ENCODE measurements around the gene AKR1B15.
"Not testable (repeated sequence)": the region's sequence is repeated elsewhere in the genome, so short reads cannot be mapped to it uniquely, and the experiment has no call there.

AKR1B15 gene

GRCh38 chr7:134514663-134515062 is 34.2 kb upstream of the AKR1B15 start:
- no peaks in the 10 kb centered on the region for H3K36me3 ChIP-seq (replicated peaks)
- no peaks in the 10 kb centered on the region for H3K27me3 ChIP-seq (replicated peaks)
- H3K27ac ChIP-seq: no peak overlapping the region
- DNase-seq: peak; percentile 66
- in situ Hi-C loops (cut with HindIII; ENCODE audit: low pct_ligation_motif_present, low sequenced_read_pairs): loop anchor here (5.0 kb wide), 1 partner anchor 82 kb away; no protein-coding TSS in a partner anchor
- TF ChIP-seq, protein P1, sequence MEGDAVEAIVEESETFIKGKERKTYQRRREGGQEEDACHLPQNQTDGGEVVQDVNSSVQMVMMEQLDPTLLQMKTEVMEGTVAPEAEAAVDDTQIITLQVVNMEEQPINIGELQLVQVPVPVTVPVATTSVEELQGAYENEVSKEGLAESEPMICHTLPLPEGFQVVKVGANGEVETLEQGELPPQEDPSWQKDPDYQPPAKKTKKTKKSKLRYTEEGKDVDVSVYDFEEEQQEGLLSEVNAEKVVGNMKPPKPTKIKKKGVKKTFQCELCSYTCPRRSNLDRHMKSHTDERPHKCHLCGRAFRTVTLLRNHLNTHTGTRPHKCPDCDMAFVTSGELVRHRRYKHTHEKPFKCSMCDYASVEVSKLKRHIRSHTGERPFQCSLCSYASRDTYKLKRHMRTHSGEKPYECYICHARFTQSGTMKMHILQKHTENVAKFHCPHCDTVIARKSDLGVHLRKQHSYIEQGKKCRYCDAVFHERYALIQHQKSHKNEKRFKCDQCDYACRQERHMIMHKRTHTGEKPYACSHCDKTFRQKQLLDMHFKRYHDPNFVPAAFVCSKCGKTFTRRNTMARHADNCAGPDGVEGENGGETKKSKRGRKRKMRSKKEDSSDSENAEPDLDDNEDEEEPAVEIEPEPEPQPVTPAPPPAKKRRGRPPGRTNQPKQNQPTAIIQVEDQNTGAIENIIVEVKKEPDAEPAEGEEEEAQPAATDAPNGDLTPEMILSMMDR (IDR thresholded peaks at IDR 0.05; ENCODE audit: low read depth, low read length, missing control alignments): peak; percentile 73
- no peak overlapping the region for H3K4me3 ChIP-seq (ENCODE audit: low read depth, low read length)

DNA sequence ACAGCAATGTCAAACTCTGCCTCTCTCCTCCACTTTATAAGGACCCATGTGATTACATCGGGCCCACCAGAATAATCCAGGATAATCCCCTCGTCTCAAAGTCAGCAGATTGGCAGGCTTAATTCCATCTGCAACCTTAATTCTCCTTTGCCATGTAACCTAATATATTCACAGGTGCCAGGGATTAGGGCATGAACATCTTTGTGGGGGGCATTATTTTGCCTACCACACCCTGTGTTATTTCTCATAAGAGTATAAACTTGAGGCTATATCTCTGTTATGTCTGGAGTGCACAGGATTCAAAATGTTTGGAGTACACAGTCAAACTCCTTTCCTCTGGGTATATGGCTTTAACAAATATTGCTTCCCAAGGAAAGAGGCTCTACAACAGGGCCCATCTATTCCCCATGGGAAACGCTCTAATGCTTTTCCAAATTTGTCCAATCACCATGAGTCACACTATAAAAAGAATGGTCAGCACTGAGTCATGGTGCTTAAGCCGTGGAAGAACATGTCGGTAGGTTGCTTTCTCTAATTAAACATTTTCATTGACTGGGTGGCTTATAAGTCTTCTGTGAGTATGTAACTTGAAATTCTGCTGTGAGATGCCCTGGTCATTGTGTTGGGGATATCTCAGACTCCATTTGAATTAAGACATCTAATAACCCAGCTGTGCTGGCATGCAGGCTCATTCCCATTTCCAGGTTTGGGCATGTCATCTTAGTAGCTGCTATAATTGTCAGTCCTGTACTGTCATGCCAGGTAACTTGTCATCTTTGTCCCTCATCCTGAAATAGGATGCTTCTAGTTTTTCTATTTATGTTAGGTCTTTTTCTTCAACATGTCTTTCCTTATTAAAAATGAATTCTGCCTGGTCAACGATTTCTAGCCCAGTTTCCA is 33.1 kb upstream of the AKR1B15 start:
- in situ Hi-C loops (cut with HindIII; ENCODE audit: low pct_ligation_motif_present, low sequenced_read_pairs): no loop called here
- no peaks in the 10 kb centered on the region for H3K36me3 ChIP-seq (replicated peaks)
- peak overlapping the region; percentile 31 for H3K27ac ChIP-seq
- TF ChIP-seq, protein P1 (IDR thresholded peaks at IDR 0.05; ENCODE audit: low read depth, low read length, missing control alignments): no peak
- no peaks in the 10 kb centered on the region for H3K27me3 ChIP-seq (replicated peaks)
- DNase-seq: peak; percentile 78
- H3K4me3 ChIP-seq (ENCODE audit: low read depth, low read length): no peak overlapping the region

GRCh38 chr7:134520130-134520529 is 28.8 kb upstream of the AKR1B15 start:
- Histone ChIP-seq H3K4me3 (ENCODE audit: low read depth, low read length) (no peak overlapping the region), H3K36me3 (replicated peaks) (no peaks in the 10 kb centered on the region), H3K27me3 (replicated peaks) (no peaks in the 10 kb centered on the region), H3K27ac (no peak overlapping the region)
- in situ Hi-C loops (cut with HindIII; ENCODE audit: low pct_ligation_motif_present, low sequenced_read_pairs): no loop called here
- TF ChIP-seq, protein P1 (IDR thresholded peaks at IDR 0.05; ENCODE audit: low read depth, low read length, missing control alignments): no peak
- no peak for DNase-seq

GRCh38 chr7:134522601-134523000 is 26.3 kb upstream of the AKR1B15 start:
- H3K27me3 ChIP-seq (replicated peaks): no peaks in the 10 kb centered on the region
- TF ChIP-seq, protein P1 (IDR thresholded peaks at IDR 0.05; ENCODE audit: low read depth, low read length, missing control alignments): no peak
- H3K4me3 ChIP-seq (ENCODE audit: low read depth, low read length): no peak overlapping the region
- in situ Hi-C loops (cut with HindIII; ENCODE audit: low pct_ligation_motif_present, low sequenced_read_pairs): no loop called here
- no peak overlapping the region for H3K27ac ChIP-seq
- no peaks in the 10 kb centered on the region for H3K36me3 ChIP-seq (replicated peaks)
- no peak for DNase-seq

GRCh38 chr7:134525449-134525848 is 23.5 kb upstream of the AKR1B15 start:
- in situ Hi-C loops (cut with HindIII; ENCODE audit: low pct_ligation_motif_present, low sequenced_read_pairs); H3K36me3 ChIP-seq (replicated peaks); H3K27ac ChIP-seq; H3K27me3 ChIP-seq (replicated peaks); DNase-seq; H3K4me3 ChIP-seq (ENCODE audit: low read depth, low read length): not testable (repeated sequence)

GRCh38 chr7:134526552-134527248 is 22.2 kb upstream of the AKR1B15 start:
- DNase-seq; H3K4me3 ChIP-seq (ENCODE audit: low read depth, low read length); in situ Hi-C loops (cut with HindIII; ENCODE audit: low pct_ligation_motif_present, low sequenced_read_pairs); H3K27me3 ChIP-seq (replicated peaks); H3K36me3 ChIP-seq (replicated peaks); H3K27ac ChIP-seq: not testable (repeated sequence)
